PC-9 (cell line): ENCODE data around the gene PCDH9. TPM values are rescaled to one million over a fixed set of nuclear protein-coding genes. Genes with fewer than 3 reads are reported as not detected.

ENCODE experiments used
- BruUV-seq: library from RNA; stranded (reverse); fragments of 400-500 nt; replicated peaks from 2 replicates; lab custom pipeline; 2021; lab: Mats Ljungman, UMichigan
- CTCF ChIA-PET: fragments of 300-600 bp; sonication (Branson Sonifier 250); formaldehyde crosslinking; loops from one replicate; lab custom pipeline; 2022; ENCODE audit warnings: antibody characterized with exemption; lab: Charles Lee
- POLR2A ChIA-PET: fragments of 300-600 bp; sonication (Branson Sonifier 250); formaldehyde crosslinking; loops from one replicate; lab custom pipeline; 2022; ENCODE audit warnings: antibody characterized with exemption; ENCODE audit not compliant: unreplicated experiment; lab: Charles Lee
- DNase-seq, 2 experiments: peaks; one replicate each; pipeline versions ENCODE4 v3.0.0 to v3.0.0-alpha.2; 2015 to 2022; ENCODE audit warnings: mixed read lengths in 1 of 2
- H2AFZ ChIP-seq: fragments of 200-600 bp; sonication (generic); 2 replicates; pipeline ENCODE4 v1.8.1; 2017; ENCODE audit warnings: antibody characterized with exemption
- H3F3A ChIP-seq: fragments of 200-600 bp; sonication (generic); 2 replicates; pipeline ENCODE4 v1.8.1; 2017; ENCODE audit warnings: antibody characterized with exemption, mild to moderate bottlenecking, low read depth; ENCODE audit not compliant: insufficient read depth
- H3K27ac ChIP-seq: fragments of 200-600 bp; sonication (generic); 2 replicates; pipeline ENCODE4 v1.6.1; 2016; ENCODE audit warnings: mixed run types
- H3K27me3 ChIP-seq: fragments of 200-600 bp; sonication (generic); 2 replicates; pipeline ENCODE4 v1.6.1; 2016; ENCODE audit warnings: low read depth, mixed run types; ENCODE audit not compliant: insufficient read depth
- H3K36me3 ChIP-seq: fragments of 200-600 bp; sonication (generic); 2 replicates; pipeline ENCODE4 v1.6.1; 2016; ENCODE audit warnings: low read depth, mixed run types
- H3K4me1 ChIP-seq: fragments of 200-600 bp; sonication (generic); replicated peaks from 2 replicates; pipeline ENCODE4 v1.6.1; 2016; ENCODE audit warnings: mixed run types; ENCODE audit not compliant: insufficient read depth
- H3K4me2 ChIP-seq: fragments of 200-600 bp; sonication (generic); 2 replicates; pipeline ENCODE4 v1.6.1; 2017; ENCODE audit warnings: mixed run types
- H3K4me3 ChIP-seq: fragments of 200-600 bp; sonication (generic); 2 replicates; pipeline ENCODE4 v1.6.1; 2016; ENCODE audit warnings: mixed run types
- H3K79me2 ChIP-seq: fragments of 200-600 bp; sonication (generic); 2 replicates; pipeline ENCODE4 v1.6.1; 2017; ENCODE audit warnings: low read depth, mixed run types
- H3K9me2 ChIP-seq: fragments of 200-600 bp; sonication (generic); 2 replicates; pipeline ENCODE4 v1.8.1; 2017; ENCODE audit warnings: mild to moderate bottlenecking; ENCODE audit not compliant: insufficient read depth
- H3K9me3 ChIP-seq: fragments of 200-600 bp; sonication (generic); 2 replicates; pipeline ENCODE4 v1.8.1; 2016; ENCODE audit warnings: low read depth; ENCODE audit not compliant: insufficient read depth
- H4K20me1 ChIP-seq: fragments of 200-600 bp; sonication (generic); 2 replicates; pipeline ENCODE4 v1.8.1; 2017; ENCODE audit not compliant: insufficient read depth
- CTCF ChIP-seq: fragments of 200-600 bp; sonication (generic); conservative IDR thresholded peaks from 2 replicates; pipeline ENCODE4 v1.6.1; 2017; ENCODE audit warnings: mixed run types, antibody characterized with exemption, mild to moderate bottlenecking, moderate library complexity
- EZH2 ChIP-seq: fragments of 200-600 bp; sonication (generic); IDR thresholded peaks from 2 replicates; pipeline ENCODE4 v1.8.0; 2017; ENCODE audit warnings: antibody characterized with exemption, low read depth
- intact Hi-C: fragments of 100-400 bp; cut with micrococcal nuclease; formaldehyde crosslinking; loops from one replicate; pipeline ENCODE4 v1.10.0; 2022; ENCODE audit not compliant: unreplicated experiment
- total RNA-seq: library from RNA; stranded (reverse); gene quantifications from 2 replicates; pipeline ENCODE4 v1.2.3, GENCODE V29; 2021

Gene PCDH9
- total RNA-seq, 1 experiment from 2014 or later: 0.37 TPM

DNA sequence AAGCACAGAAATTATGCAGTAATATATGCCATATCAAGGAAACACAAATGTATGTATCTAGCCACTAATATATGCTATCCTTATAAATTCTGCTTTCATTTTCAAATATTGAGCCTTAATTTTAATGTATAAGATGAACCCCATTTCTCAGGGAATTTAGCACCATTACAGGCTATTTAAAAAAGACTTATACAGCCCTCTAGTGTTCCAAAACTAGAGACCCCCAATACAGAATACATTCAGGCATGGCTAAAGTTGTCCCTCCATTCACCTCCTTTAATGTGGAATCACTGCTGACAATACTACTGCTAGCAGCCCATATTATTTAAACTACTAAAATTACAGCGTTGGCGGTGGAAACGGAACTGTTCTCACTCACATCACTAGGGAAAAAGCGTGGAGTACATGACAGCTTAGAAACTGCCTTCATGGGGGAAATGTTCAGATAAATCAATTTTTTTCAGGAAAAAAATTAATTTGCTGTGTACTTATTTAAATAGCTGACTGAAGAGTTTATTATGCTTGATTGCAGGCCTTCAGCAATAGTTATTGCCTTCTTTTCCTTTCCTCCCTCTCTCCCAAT is 541.0 kb downstream of the PCDH9 start:
- Histone ChIP-seq H3K36me3 (no peaks in the 10 kb centered on the region), H3K27ac (no peak overlapping the region), H4K20me1 (no peaks in the 10 kb centered on the region), H3K27me3 (no peaks in the 10 kb centered on the region), H3K4me3 (no peak overlapping the region), H3K4me2 (no peak overlapping the region), H3K9me3 (no peaks in the 10 kb centered on the region), H3K79me2 (no peaks in the 10 kb centered on the region), H3F3A (no peaks in the 10 kb centered on the region), H3K9me2 (no peaks in the 10 kb centered on the region), H3K4me1 (no peaks in the 10 kb centered on the region), H2AFZ (no peak overlapping the region)
- POLR2A ChIA-PET: no interaction called here
- TF ChIP-seq EZH2: no peak
- no peak for TF ChIP-seq CTCF
- no TSS peak for BruUV-seq
- CTCF ChIA-PET: no interaction called here
- no peak for DNase-seq
- intact Hi-C loops: loop anchor here (5.0 kb wide), 1 partner anchor 548 kb away; no protein-coding TSS in a partner anchor

GRCh38 chr13:66681403-66681802 is 548.7 kb downstream of the PCDH9 start:
- Histone ChIP-seq H3F3A (no peaks in the 10 kb centered on the region), H4K20me1 (no peaks in the 10 kb centered on the region), H3K27ac (no peak overlapping the region), H3K36me3 (no peaks in the 10 kb centered on the region), H2AFZ (no peak overlapping the region), H3K9me3 (no peaks in the 10 kb centered on the region), H3K9me2 (no peaks in the 10 kb centered on the region), H3K4me1 (no peaks in the 10 kb centered on the region), H3K4me2 (no peak overlapping the region), H3K27me3 (no peaks in the 10 kb centered on the region), H3K79me2 (no peaks in the 10 kb centered on the region), H3K4me3 (no peak overlapping the region)
- no peak for DNase-seq
- no TSS peak for BruUV-seq
- intact Hi-C loops: no loop called here
- CTCF ChIA-PET: no interaction called here
- TF ChIP-seq EZH2: no peak
- TF ChIP-seq CTCF: no peak
- POLR2A ChIA-PET: no interaction called here

DNA sequence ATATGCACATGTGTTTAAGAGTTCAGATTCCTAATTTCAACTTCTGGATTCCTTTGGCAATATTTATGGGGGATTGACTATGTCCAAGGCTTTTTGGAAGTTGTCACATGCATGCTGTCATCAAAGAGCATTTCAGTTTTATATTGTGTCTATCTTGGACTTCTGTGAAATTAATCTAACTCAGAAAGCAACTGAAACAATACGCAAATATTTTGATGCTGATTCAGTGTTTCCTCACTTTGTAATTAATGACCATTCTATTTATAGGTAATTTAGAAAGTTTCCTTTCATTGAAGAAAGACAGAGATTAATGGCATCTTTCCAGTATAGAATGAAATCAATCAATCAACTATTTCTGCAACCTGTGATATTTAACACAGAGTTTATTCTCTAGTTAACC is 550.1 kb downstream of the PCDH9 start:
- no TSS peak for BruUV-seq
- Histone ChIP-seq H3K36me3 (no peaks in the 10 kb centered on the region), H3K4me2 (no peak overlapping the region), H3K4me1 (no peaks in the 10 kb centered on the region), H3K79me2 (no peaks in the 10 kb centered on the region), H4K20me1 (no peaks in the 10 kb centered on the region), H3K9me3 (no peaks in the 10 kb centered on the region), H3K27me3 (no peaks in the 10 kb centered on the region), H3K9me2 (no peaks in the 10 kb centered on the region), H3F3A (no peaks in the 10 kb centered on the region), H3K4me3 (no peak overlapping the region), H2AFZ (no peak overlapping the region), H3K27ac (no peak overlapping the region)
- CTCF ChIA-PET: no interaction called here
- TF ChIP-seq EZH2 (no peak), CTCF (no peak)
- intact Hi-C loops: no loop called here
- DNase-seq: no peak
- POLR2A ChIA-PET: no interaction called here
